ENCODE data around the gene NACA2.
"Not testable (repeated sequence)": the region's sequence is repeated elsewhere in the genome, so short reads cannot be mapped to it uniquely, and the experiment has no call there.

Gene NACA2

DNA sequence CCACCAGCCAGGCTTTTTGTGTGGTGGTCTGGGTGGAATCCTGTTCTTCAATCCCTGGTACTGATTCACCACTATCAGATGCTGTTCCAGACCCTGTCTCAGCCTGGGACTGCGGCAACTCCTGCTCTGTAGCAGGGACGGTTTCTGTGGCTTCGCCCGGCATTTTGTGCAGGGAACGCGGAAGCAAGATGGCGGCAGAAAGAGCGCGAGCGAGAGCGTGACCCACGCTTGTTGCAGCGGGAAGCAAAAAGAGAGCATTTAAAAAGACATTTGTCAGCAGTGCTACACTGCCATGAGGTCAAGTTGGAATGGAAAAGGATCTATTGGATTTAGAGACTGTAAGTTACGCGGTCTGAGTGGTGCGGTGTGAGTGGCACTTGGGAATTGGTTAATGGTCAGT, at the start of gene NACA2:
Gene NACA2 (minus strand): TSS at position 202 of the 400 bp plus-strand sequence. CDS start 39 bp downstream, at position 163.
- no peak for DNase-seq

DNA sequence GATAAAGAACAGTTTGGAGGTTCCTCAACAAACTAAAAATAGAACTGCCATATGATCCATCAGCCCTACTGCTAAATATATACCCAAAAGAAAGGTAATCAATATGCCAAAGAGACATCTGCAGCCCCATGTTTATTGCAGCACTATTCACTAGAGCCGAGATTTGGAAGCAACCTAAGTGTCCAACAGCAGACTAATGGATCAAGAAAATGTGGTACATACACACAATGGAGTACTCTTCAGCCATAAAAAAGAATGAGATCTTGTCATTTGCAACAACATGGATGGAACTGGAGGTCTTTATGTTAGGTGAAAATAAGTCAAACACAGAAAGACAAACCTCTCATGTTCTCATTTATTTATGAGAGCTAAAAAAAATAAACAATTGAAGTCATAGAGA, 48.8 kb upstream of the NACA2 start:
- DNase-seq: no peak

DNA sequence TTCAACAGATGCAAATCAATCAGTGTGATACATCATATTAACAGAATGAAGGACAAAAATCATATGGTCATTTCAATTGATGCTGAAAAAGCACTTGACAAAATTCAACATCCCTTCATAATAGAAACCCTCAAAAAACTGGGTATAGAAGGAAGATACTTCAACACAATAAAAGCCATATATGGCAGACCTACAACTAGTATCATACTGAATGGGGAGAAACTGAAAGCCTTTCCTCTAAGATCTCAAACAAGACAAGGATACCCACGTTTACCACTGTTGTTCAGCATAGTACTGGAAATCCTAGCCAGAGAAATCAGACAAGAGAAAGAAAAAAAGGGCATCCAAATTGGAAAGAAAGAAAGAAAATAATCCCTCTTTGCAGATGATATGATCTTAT, 47.1 kb upstream of the NACA2 start:
- DNase-seq: no peak

DNA sequence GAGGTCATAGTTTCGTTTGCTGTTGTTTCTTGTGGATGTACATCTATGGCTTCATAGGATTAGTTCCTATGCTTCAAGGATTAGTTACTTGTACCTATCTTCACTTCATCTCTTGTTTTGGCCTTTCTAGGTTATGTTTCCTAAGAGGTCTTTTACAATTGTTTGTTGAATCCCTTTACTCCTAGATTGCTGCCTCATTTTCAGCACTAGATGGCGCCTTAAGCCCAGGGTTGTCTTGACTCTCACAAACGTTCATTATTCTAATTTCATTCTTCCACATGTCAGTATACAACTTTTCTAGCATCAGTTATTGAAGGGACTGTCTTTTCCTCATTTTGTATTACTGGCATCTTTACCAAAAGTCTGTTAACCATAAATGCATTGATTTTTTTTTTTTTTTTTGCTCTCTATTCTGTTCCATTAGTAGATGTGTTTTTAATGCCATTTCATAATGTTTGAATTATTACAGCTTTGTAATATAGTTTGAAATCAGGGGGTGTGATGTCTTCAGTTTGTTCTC, 45.0 kb upstream of the NACA2 start:
- peak in 1 of 56 donors; percentile 11 for DNase-seq

DNA sequence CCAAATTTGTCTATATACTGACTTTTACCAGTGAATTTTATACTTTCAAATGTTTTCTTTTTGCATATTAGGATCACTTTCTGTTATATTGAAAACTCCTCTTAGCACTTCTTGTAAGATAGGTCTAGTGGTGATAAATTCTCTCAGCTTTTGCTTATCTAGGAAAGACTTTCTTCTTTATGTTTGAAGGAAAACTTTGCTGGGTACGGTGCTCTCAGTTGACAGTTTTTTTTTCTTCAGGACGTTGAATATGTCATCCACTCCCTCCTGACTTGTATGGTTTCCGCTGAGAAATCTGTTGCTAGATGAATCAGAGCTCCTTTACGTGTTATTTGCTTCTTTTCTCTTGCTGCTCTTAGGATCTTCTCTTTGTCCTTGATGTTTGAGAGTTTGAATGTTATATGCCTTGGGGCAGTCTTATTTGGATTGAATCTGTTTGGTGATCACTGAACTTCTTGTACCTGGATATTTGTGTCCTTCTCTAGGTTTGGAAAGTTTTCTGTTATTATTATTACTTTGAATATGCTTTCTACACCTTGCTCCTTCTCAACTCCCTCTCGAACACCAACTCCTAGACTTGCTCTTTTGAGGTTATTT, 44.0 kb upstream of the NACA2 start:
- no peak for DNase-seq

DNA sequence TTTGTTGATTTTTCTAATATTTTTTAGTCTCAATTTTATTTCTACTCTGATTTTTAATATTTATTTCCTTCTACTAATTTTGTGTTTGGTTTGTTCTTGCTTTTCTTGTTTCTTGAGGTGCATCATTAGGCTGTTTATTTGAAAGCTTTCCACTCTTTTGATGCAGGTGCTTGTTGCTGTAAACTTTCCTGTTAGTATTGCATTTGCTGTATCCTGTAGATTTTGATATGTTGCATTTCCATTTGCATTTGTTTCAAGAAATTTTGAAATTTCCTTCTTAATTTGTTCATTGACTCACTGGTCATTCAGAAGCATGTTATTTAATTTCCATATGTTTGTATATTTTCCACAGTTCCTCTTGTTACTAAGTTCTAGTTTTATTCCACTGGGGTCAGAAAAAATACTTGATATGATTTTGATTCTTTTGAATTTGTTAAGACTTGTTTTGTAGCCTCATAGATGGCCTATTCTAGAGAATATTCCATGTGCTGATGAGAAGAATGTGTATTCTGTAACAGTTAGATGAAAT, 43.1 kb upstream of the NACA2 start:
- no peak for DNase-seq

DNA sequence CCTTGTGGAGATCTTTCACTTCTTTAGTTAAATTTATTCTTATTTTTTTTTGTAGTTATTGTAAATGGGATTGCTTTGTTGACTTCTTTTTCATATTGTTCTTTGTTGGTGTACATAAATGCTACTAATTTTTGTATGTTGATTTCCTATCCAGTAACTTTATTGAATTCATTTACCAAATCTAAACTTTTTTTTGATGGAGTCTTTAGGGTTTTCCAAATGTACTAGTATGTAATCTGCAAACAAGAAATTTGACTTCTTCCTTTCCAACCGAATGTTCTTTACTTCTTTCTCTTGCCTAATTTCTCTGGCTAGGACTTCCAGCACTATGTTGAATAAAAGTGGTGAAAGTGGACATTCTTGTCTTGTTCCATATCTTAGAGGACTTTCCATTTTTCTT, 41.8 kb upstream of the NACA2 start:
- no peak for DNase-seq

DNA sequence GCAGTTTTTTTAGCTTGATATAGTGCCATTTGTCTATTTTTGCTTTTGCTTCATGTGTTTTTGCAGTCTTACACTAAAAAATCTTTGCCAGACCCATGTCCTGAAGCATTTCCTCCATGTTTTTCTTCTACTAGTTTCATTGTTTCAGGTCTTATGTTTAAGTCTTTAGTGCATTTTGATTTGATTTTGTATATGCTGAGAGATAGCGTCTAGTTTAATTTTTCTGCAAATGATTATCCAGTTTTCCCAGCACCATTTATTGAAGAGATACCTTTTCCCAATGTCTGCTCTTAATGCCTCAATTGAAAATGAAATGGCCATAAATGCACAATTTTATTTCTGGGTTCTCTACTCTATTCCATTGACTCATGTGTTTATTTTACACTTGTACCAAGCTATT, 40.8 kb upstream of the NACA2 start:
- DNase-seq: no peak

DNA sequence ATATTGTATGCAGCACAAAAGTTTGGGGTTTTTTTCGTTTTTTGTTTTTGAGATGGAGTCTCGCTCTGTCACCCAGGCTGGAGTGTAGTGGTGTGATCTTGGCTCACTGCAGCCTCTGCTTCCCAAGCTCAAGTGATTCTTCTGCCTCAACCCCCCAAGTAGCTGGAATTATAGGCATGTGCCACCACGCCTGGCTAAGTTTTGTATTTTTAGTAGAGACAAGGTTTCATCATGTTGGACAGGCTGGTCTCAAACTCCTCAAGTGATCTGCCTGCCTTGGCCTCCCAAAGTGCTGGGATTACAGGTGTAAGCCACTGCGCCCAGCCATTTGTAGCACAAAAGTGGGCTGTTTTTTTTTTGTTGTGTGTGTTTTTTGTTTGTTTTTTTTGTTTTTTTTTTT, 37.1 kb upstream of the NACA2 start:
- not testable (repeated sequence) for DNase-seq

DNA sequence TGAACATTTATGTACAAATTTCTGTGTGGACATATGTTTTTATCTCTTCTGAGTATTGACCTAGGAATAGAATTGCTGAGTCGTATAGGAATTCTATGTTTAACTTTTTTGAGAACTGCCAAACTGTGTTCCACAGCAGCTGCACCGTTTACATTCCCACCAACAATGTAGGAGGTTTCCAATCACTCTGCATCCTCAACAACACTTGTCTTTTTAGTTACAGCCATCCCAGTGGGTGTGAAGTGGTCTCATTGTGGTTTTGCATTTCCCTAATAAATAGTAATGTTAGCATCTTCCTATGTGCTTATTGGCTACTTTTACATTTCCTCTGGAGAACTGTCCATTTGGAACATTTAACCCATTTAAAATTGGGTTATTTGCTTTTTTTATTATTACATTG, 36.6 kb upstream of the NACA2 start:
- no peak for DNase-seq

DNA sequence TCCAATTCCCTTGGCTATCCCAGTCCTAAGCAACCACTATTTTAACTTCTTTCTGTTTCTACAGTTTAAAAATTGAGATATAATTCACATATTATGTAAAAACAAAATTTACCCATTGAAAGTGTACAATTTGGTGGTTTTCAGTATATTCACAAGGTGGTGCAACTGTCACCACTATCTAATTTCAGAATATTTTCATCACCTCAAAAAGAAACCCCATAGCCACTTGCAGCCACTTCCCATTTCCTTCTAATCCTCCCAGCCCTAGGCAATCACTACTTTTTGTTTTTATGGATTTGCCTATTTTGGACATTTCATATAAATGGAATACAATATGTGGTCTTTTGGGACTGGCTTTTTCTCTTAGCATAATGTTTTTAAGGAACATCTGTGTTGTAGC, 36.1 kb upstream of the NACA2 start:
- DNase-seq: no peak

DNA sequence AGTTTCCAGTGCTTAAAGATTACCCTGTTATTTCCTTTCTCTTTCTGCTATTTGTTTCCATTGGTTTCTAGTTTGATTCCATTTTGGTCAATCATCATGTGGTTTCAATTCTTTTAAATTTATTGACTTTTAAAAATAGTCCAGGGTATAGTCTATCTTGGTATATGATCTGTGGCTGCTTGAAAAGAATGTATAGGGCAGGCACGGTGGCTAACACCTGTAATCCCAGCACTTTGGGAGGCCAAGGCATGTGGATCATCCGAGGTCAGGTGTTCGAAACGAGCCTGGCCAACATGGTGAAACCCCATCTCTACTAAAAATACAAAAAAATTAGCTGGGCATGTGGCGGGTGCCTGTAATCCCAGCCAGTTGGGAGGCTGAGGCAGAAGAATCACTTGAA, 34.5 kb upstream of the NACA2 start:
- no peak for DNase-seq

DNA sequence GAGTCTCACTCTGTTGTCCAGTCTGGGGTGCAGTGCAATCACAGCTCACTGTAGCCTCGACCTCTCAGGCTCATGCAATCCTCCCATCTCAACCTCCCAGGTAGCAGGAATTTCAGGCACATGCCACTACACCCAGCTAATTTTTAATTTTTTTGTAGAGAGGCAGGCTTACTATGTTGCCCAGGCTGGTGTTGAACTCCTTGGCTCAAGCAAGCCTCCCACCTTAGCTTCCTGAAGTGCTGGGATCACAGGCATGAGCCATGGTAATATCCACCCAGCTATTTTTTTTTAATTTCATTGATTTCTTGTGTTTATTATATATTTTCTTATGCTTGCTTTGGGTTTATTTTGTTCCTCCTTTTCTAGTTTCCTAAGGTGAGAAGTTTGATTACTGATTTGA, 33.9 kb upstream of the NACA2 start:
- DNase-seq: no peak

DNA sequence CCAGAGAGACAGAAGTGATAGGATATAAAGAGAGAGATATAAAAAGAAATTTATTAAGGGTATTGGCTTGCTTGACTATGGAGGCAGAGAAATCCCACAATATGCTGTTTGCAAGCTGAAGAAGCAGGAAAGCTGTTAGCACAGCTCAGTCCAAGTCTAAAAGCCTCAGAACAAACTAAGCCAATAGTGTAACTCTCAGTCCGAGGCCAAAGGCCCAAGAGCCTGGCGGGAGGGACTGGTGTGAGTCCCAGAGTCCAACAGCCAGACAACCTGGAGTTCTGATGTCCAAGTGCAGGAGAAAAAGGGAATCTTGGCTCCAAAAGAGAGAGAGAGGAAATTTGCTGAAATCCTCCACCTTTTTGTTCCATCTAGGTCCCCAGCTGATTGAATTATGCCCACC, 30.3 kb upstream of the NACA2 start:
- DNase-seq: no peak

DNA sequence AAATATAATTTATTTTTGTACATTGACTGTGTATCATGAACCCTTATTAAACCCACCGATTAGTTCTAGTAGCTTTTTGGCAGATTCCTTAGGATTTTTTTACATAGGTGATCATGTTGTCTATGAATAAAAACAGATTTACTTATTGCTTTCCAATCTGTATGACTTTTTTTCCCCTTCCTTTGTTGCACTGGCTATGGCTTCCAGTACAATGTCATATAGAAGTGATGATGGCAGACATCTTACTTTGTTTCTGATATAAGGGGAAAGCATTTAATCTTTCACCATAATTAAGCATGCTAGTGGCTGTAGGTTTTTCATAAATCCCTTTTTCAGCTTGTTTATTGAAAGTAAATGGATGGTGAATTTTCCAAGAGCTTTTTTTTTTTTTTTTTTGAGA, 28.9 kb upstream of the NACA2 start:
- no peak for DNase-seq

DNA sequence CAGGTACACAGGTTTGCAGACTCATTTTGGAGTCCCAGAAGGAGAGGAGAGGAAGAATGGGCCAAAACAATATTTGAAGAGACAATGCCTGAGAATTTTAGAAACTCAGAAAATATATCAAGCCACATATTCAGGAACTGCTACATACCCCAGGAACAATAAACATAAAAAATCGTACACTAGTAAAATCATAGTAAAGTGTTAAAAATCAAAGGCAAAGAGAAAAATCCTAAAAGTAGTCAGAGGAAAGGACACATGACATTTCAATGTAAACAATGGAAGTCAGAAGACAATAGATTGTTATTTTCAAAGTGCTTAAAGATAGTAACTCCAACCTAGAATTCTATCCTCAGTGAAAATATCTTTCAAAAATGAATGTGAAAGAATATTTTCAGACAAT, 28.5 kb upstream of the NACA2 start:
- DNase-seq: no peak

DNA sequence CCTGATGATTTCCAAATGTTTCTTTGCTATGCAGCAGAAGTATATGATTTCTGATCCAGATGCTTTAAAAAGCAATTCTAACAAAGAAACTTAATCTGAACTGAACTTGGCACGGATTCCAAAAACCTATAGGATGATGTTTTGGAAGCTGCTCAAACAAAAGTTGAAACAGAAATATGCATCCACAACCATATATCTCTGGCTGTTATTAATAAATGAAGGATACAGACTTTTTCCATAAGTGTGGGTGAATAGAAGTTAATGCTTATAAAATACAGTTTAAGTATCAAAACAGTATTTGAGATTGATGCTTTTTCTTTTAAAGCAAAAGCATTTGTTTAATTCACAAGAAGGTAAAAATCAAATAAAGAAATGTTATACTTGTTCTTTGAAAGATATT, 27.9 kb upstream of the NACA2 start:
- no peak for DNase-seq

DNA sequence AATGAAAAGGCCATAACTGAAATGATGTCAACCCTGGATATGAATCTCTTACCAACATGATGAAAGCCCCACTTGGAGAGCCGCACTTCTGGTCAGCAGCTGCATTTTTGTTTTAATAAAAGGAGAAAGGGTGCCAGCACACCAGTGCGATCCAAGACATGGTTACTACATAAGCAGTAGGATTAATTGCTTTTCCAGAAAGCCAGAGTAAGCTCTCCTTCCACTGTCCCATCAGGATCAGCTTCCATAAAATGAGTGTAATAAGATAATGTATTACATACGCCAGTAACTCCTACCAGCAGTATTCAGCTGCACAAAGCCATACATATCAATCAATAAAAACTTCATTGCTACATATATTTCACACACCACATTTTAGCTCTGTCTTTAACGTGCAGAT, 26.3 kb upstream of the NACA2 start:
- no peak for DNase-seq

DNA sequence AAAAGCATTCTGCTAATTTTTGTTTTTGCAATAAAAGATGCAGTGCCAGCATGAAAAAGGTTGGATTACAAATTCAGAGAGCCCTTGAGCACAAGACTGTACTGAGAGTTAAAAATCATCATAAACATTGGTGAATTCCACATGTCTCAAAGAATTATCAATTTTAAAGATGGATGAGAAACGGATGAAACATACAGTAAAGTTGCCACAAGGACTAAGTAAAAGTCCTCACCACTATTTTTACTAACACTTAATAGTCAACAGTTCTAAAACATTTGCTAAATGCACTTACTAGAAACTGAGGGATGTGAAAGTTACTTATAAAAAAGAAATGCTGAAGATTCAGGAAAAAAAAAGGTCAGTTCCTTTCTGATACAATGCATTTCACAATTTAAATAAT, 25.8 kb upstream of the NACA2 start:
- no peak for DNase-seq

DNA sequence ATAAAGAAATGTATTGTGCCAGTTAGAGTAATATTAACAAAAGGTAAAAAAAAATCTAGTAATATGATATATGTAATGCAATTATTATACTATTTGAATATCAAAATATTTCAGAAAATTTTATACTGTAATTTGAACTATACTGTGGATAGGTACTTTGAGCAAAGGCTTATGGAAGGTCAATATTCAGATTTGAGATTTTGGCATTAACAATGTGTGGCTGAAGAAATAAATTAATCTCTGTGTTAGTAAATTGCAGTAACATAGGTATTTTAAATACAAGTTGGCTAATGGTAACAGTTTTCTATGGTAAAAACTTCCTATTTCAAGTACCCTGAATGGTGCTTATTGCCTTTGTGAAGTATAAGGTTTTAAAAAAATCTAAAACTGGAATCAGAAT, 23.2 kb upstream of the NACA2 start:
- no peak for DNase-seq

DNA sequence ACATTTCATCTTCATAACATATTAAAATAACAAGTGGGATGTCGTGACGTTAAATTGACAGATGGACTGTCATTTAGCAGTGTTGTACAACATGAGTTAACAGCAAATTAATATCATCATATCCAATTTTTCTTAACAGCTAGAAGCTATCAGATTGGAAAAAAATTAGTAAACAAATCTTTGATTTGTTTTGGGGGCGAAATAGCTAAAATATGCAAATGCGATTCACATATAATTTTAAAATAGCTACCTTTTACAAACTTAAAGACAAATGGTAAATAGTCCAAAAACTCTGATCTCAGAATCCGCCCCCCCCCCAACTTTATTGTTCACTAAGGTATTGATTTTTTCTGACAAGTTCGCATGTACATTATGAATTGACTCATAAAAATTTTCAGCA, 20.3 kb upstream of the NACA2 start:
- no peak for DNase-seq

DNA sequence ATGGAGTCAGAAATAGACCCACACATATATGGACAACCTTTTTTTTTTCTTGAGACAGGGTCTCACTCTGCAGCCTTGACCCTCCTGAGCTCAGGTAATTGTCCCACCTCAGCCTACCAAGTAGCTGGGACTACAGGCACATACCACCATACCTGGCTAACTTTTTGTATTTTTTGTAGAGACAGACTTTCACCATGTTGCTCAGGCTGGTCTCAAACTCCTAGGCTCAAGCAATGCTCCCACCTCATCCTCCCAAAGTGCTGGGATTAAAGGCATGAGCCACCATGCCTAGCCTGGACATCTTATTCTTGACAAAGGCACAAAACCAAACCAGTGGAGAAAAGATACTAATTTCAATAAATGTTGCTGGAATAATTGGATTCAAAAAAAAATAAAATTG, 14.7 kb upstream of the NACA2 start:
- DNase-seq: no peak

DNA sequence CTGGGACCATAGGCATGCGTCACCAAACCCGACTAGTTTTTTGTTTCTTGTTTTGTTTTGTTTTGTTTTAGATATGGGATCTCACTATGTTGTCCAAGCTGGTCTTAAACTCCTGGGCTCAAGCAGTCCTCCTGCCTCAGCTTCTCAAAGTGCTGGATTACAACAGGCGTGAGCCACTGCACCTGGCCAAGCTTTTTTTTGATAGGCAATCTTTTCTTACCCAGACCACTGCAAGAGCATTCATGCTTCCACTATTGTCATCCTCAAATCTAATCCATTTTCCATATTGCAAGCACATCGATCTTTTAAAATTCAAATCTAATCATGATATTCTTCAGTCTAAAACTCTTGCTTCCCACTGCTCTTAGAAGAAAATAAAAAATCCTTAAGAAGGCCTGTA, 10.3 kb upstream of the NACA2 start:
- no peak for DNase-seq

DNA sequence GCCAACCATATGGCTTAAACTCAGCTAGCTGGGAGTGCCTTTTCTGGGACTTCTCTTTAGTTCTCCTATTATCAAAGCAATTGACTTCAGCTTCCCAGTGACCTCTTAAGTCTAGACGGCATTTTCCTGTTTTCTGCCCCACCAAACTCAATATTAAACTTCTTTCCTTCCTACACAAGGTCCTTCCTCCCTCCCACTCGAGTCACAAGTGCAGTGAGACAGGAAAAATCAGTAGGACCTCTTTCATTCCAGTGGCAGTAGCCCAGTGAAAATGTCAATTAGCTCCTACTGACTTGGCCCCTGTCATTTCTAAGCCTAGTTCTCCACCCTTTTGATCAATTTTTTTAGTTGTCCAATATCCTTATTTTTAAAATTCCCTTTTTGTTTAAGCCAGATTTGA, 9.6 kb upstream of the NACA2 start:
- no peak for DNase-seq
